ENCODE measurements around the gene NDFIP2.

Gene NDFIP2

GRCh38 chr13:79497064-79497463, 16.1 kb downstream of the NDFIP2 start:
- DNase-seq = no peak

DNA sequence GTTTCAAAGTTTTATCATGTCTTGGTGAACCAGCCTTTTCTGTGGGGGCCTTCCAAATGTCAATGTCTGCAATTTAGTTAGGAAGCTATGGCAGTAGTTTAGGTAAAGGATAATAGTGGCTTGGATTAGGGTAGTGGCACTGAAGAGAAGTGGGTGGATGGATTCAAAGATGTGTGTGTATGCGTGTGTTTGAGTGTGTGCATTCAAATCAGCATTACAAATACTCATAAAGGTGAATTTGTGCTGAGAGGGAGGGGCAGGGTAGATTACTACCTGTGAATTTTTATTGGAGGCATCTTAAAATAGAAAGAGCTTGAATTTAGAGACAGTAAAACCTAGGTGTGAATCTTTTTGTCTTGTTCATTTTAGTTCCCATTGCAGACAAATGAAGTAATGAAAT, 16.9 kb downstream of the NDFIP2 start:
- no peak for DNase-seq

DNA sequence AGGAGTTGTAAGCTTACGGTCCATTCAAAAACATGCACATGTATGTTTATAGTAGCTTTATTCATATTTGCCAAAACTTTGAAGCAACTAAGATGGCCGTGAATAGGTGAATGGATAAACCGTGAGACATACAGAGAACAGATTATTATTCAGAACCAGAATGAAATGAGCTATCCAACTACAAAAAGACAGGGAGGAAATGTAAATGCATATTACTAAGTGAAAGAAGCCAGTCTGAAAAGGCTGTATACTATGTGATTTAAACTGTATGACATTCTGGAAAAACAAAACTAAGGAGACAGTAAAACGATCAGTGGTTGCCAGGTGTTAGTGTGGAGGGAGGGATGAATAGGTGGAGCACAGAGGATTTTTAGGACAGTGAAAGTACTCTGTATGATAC, 19.9 kb downstream of the NDFIP2 start:
- no peak for DNase-seq

DNA sequence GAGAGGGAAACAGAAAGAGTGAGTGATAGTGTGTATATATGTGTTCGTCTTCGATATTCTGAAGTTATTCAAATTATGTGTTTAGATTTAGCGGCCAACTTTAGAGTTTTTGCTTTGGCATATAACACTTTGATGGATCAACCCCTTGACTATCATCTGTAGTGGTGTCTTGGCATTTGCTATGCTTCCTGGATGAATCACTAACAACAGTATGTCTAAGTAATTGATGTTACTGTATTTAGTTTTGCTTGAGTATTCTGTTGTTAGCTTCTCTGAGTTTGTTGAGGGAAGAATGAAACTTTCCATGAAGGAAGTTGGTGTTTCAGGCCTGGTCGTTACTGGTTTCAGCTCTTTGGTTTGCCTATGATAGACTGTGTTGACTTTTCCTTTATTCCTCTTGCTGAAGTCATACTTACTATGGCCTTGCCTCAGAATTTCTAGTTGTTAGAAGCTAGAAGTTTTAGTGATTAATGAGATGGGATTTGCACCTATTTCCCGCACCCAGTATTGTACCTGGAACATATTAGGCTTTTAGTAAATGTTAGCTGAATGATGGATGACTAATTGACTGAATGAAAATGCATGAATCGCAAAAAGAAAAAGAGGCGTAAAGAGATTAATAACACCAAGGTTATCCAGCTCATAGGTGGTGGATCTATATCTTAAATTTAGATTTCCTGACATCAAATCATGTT, 20.7 kb downstream of the NDFIP2 start:
- DNase-seq = no peak

DNA sequence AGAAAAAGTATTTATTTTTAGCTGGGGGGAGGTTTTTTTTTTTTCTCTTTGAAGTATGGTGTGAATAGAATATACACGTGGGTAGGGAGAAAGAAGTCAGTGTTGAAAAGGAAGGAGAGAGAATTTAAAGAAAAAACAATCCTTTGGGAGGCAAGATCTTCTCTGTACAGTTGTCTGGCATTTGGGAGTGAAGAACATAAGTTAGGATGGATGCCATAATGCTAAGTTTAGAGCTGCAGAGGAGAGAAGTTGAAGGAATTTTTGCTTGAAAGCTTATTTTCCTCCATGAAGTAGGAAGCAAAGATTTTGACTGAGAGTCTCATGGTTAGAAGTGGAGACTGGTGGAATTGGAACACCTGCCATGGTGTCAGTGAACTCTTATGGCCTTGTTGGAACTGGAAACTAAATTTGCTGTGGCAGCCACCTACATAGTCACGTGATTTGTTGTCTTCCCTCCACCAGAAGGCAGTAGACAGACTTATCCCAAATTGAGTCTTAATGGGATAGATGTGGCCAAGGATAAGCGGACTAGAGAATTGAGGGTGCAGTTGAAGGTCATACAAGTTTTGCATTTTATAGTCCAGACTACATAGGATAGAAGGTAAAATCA, 22.0 kb downstream of the NDFIP2 start:
- no peak for DNase-seq

DNA sequence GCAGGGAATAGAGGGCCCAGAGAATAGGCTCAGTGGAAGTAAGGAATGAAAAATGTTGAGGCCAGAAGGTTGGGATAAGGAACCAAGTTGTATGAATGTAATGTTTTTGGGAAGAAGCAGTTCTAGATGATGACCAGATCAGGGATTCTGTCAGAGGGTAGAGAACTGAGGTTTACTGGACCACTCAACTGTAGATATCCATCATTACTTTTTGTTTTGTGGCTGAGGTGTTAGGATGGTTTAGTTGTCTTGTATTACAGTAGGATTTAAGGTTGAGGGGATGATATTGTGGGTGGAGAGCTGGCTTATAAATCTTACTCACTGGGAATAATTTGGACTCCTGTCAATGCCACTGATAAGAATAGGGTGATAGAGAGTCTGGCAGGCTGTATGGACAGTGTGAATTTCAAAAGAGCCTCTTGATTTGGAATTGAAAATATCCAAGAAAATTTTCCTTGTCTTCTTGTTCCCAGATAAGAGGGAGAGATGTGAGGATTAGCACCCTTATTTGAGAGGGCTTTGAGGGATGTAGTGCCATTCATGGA, 22.6 kb downstream of the NDFIP2 start:
- DNase-seq = no peak

GRCh38 chr13:79508224-79508961, 27.4 kb downstream of the NDFIP2 start:
- no peak for DNase-seq

DNA sequence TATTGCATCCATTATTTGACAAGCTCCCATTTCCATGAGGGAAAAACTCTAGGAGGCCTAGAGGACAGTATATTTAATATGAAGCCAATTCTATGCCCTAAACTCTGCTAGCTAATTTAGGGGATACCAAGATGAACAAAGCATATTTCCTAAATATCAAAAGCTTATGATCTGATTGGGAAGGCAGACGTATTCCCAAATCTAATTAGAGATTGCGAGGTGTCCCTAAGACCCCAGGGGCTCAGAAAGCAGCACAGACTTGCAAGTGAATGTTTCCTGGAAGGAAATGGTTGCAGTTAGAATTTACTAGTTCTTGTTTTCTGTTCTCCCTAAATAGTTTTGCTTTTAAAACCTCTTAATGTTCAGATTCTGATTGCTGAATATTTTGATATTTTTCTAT, 30.7 kb downstream of the NDFIP2 start:
- DNase-seq = no peak

DNA sequence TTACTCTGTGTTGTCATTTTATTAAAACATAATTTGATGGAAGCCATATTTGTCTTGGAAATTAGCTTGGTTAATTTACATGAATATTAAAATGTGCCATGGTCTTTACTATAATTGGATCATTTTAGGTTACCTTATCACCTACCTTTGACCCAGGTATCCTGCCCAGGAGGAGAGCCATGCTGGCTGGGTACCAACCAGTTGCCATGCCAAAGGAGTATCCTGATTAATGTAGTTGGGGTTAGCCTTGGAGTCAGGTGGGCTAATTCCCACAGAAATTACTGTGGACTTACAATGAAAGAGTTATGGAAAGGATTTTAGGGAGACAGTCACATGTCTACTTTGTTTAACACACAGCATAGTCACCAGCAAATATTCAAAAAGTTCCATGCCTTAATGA, 32.0 kb downstream of the NDFIP2 start:
- DNase-seq = no peak

- DNase-seq = no peak
Measured at GRCh38 chr13:79516595-79516994, 35.6 kb downstream of the NDFIP2 start.

- DNase-seq = no peak
Measured at GRCh38 chr13:79519255-79519654, 38.3 kb downstream of the NDFIP2 start.

- DNase-seq = no peak
Measured at GRCh38 chr13:79522583-79522982, 41.6 kb downstream of the NDFIP2 start.

GRCh38 chr13:79525064-79525857, 44.3 kb downstream of the NDFIP2 start:
- DNase-seq = peak in 1 of 51 donors; percentile 2

GRCh38 chr13:79527698-79528097, 46.7 kb downstream of the NDFIP2 start:
- DNase-seq = no peak

GRCh38 chr13:79528356-79528755, 47.4 kb downstream of the NDFIP2 start:
- DNase-seq = no peak

GRCh38 chr13:79528759-79529191, 47.8 kb downstream of the NDFIP2 start:
- DNase-seq = no peak

DNA sequence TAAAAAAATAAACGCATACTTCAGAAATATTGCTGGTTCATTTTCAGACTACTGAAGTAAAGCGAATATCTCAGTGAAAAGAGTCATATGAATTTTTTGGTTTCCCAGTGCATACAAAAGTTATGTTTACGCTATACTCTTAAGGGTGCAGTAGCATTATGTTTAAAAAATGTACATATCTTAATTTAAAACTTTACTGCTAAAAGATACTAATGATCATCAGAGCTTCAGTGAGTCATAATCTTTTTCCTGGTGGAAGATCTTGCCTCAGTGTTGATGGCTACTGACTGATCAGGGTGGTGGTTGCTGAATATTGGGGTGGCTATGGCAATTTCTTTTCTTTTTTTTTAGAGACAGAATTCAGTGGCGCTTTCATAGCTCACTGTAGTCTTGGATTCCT, 48.9 kb downstream of the NDFIP2 start:
- no peak for DNase-seq

DNA sequence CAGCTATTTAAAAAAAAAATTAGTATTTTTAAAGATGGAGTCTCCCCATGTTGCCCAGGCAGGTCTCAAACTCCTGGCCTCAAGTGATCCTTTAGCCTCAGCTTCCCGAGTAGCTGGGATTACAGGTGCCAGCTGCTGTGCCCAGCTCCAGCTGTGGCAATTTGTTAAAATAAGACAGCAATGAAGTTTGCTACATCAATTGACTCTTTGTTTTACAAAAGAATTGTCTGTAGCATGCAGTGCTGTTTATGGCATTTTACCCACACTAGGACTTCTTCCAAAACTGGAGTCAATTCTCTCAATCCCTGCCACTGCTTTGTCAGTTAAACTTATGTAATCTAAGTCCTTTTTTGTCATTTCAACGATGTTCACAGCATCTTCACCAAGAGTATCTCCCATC, 49.3 kb downstream of the NDFIP2 start:
- peak in 10 of 51 donors; percentile 2 to 64 (median 12) for DNase-seq

GRCh38 chr13:79531542-79532254, 50.7 kb downstream of the NDFIP2 start:
- DNase-seq = no peak

DNA sequence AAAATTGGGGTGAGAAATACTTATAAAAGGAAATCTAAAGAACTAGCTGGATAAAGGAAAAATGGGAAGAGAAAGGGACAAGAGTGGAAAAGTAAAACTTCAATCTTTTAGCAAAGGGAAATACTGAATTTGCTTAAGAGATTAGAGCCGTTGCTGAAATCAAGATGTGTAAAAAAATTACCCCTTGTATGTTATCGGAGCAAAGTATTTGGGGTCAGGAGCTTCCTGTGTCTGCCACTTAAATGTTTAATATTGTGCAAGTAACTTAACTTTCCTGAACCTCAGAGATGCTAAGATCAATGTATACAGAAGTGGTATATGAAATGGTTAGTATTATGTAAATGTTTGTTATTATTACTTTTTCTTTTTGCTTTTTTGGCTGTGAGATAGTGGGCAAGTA, 51.6 kb downstream of the NDFIP2 start:
- DNase-seq = no peak

Data from hypothalamus (tissue), 51 donors.